Liver (tissue), 9 donors: Measurements from ENCODE around the gene PLTP. TPM values are rescaled to one million over a fixed set of nuclear protein-coding genes. Genes with fewer than 3 reads are reported as not detected.

Experiments used
- DNase-seq: peaks from one replicate; pipeline ENCODE4 v3.0.0-alpha.2; 2017; ENCODE audit warnings: low spot score
- H3K27ac ChIP-seq, 2 donors: one replicate each; pipeline ENCODE4 v1.7.0; 2013; ENCODE audit warnings: inconsistent platforms in 2 of 2, low read length in 2 of 2, control low read depth in 1 of 2, low read depth in 1 of 2, mild to moderate bottlenecking in 1 of 2
- H3K27me3 ChIP-seq, 4 donors: one replicate each; pipeline versions ENCODE4 v1.6.1 to v1.7.0; 2013; ENCODE audit warnings: low read length in 3 of 4, inconsistent platforms in 1 of 4, mild to moderate bottlenecking in 1 of 4, moderate library complexity in 1 of 4; ENCODE audit not compliant: control insufficient read depth in 4 of 4, insufficient read depth in 4 of 4
- H3K36me3 ChIP-seq, 4 donors: one replicate each; pipeline versions ENCODE4 v1.6.1 to v1.7.0; 2013; ENCODE audit warnings: low read length in 3 of 4, mild to moderate bottlenecking in 3 of 4, low read depth in 1 of 4, moderate library complexity in 1 of 4; ENCODE audit not compliant: control insufficient read depth in 4 of 4, insufficient read depth in 3 of 4
- H3K4me1 ChIP-seq, 4 donors: one replicate each; pipeline versions ENCODE4 v1.6.1 to v1.7.0; 2013; ENCODE audit warnings: low read length in 3 of 4, mild to moderate bottlenecking in 3 of 4, moderate library complexity in 1 of 4; ENCODE audit not compliant: control insufficient read depth in 4 of 4, insufficient read depth in 4 of 4
- H3K4me3 ChIP-seq, 3 donors: one replicate each; pipeline versions ENCODE4 v1.6.1 to v1.7.0; 2013; ENCODE audit warnings: low read length in 3 of 3, control low read depth in 1 of 3, low read depth in 1 of 3, mild to moderate bottlenecking in 1 of 3
- H3K9ac ChIP-seq, 2 donors: one replicate each; pipeline ENCODE4 v1.7.0; 2013; ENCODE audit warnings: low read length in 2 of 2, mild to moderate bottlenecking in 2 of 2, moderate library complexity in 2 of 2, control low read depth in 1 of 2, low read depth in 1 of 2
- H3K9me3 ChIP-seq, 4 donors: one replicate each; pipeline versions ENCODE4 v1.6.1 to v1.7.0; 2013; ENCODE audit warnings: low read length in 3 of 4; ENCODE audit not compliant: control insufficient read depth in 4 of 4
- EGR1 ChIP-seq, 2 donors: IDR thresholded peaks; 2 replicates each; pipeline ENCODE4 v1.6.1; 2016 to 2018; ENCODE audit warnings: antibody characterized with exemption in 2 of 2, low read depth in 2 of 2
- FOXA1 ChIP-seq: IDR thresholded peaks from 2 replicates; pipeline ENCODE4 v1.6.1; 2016; ENCODE audit warnings: antibody characterized with exemption
- FOXA2 ChIP-seq: IDR thresholded peaks from 2 replicates; pipeline ENCODE4 v1.6.1; 2016; ENCODE audit warnings: antibody characterized with exemption
- GABPA ChIP-seq, 2 donors: IDR thresholded peaks in 1 of 2; conservative IDR thresholded peaks in 1 of 2; 2 replicates each; pipeline ENCODE4 v1.6.1; 2016; ENCODE audit warnings: antibody characterized with exemption in 2 of 2, mild to moderate bottlenecking in 1 of 2, moderate library complexity in 1 of 2
- HNF4A ChIP-seq, 2 donors: conservative IDR thresholded peaks; 2 replicates each; pipeline ENCODE4 v1.6.1; 2016; ENCODE audit warnings: antibody characterized with exemption in 2 of 2, mild to moderate bottlenecking in 2 of 2
- HNF4G ChIP-seq: IDR thresholded peaks from 2 replicates; pipeline ENCODE4 v1.6.1; 2016; ENCODE audit warnings: antibody characterized with exemption
- JUND ChIP-seq, 2 donors: IDR thresholded peaks; 2 replicates each; pipeline ENCODE4 v1.6.1; 2016; ENCODE audit warnings: antibody characterized with exemption in 2 of 2
- NR2F2 ChIP-seq: IDR thresholded peaks from 2 replicates; pipeline ENCODE4 v1.6.1; 2016; ENCODE audit warnings: antibody characterized with exemption
- RAD21 ChIP-seq, 2 donors: IDR thresholded peaks; 2 replicates each; pipeline ENCODE4 v1.6.1; 2016; ENCODE audit warnings: antibody characterized with exemption in 2 of 2, mild to moderate bottlenecking in 2 of 2
- REST ChIP-seq: IDR thresholded peaks from 2 replicates; pipeline ENCODE4 v1.6.1; 2016; ENCODE audit warnings: antibody characterized with exemption, mild to moderate bottlenecking
- RXRA ChIP-seq, 2 donors: IDR thresholded peaks; 2 replicates each; pipeline ENCODE4 v1.6.1; 2017 to 2018; ENCODE audit warnings: antibody characterized with exemption in 2 of 2, mild to moderate bottlenecking in 1 of 2
- SP1 ChIP-seq: IDR thresholded peaks from 2 replicates; pipeline ENCODE4 v1.6.1; 2018; ENCODE audit warnings: antibody characterized with exemption, mild to moderate bottlenecking
- TAF1 ChIP-seq: conservative IDR thresholded peaks from 2 replicates; pipeline ENCODE4 v1.6.1; 2016; ENCODE audit warnings: antibody characterized with exemption, mild to moderate bottlenecking
- YY1 ChIP-seq: IDR thresholded peaks from 2 replicates; pipeline ENCODE4 v1.6.1; 2016; ENCODE audit warnings: antibody characterized with exemption, mild to moderate bottlenecking
- WGBS: extraction: QIAGEN DNeasy Blood & Tissue Kit; methylation state at CpG from one replicate; pipeline ENCODE4 v1.1.7; 2013; 5-methylcytosine and 5-hydroxymethylcytosine counted together
- polyA plus RNA-seq, 2 donors: library from polyadenylated mRNA; stranded (reverse) in 1 of 2; unstranded in 1 of 2; fragments of 200-250 nt in 1 of 2; fragments of >200 nt in 1 of 2; fragmentation: Nextera tagmentation in 1 of 2; extraction: Ambion mirVana in 1 of 2; gene quantifications; one replicate each; pipeline versions ENCODE4 v1.2.1 to v1.2.3, GENCODE V29; 2013 to 2015
- total RNA-seq, 2 donors: library from RNA; depleted of rRNA; stranded (reverse); fragments of >200 nt; gene quantifications; one replicate each; pipeline ENCODE4 v1.2.3, GENCODE V29; 2014
- TF ChIP-seq, protein P1 (sequence below): IDR thresholded peaks from 2 replicates; pipeline ENCODE4 v1.6.1; 2016; ENCODE audit warnings: antibody characterized with exemption
- TF ChIP-seq, protein P2 (sequence below): IDR thresholded peaks from 2 replicates; pipeline ENCODE4 v1.6.1; 2016; ENCODE audit warnings: antibody characterized with exemption
- TF ChIP-seq, protein P3 (sequence below): fragments of 150-350 bp; IDR thresholded peaks from 2 replicates; pipeline ENCODE4 v1.5.1; 2017; ENCODE audit warnings: improper control_type of control experiment, low read depth, low read length; ENCODE audit not compliant: missing input control
- TF ChIP-seq, protein P4 (sequence below): IDR thresholded peaks from 2 replicates; pipeline ENCODE4 v1.6.1; 2016; ENCODE audit warnings: antibody characterized with exemption
- donor health status: healthy.
- donor health status: healthy.
- donor health status: healthy.
- donor health status: healthy.
- donor health status: healthy.

The PLTP gene
- total and polyA plus RNA-seq, 4 donors, result 22.5 to 69.5 (median 60.7) TPM

DNA sequence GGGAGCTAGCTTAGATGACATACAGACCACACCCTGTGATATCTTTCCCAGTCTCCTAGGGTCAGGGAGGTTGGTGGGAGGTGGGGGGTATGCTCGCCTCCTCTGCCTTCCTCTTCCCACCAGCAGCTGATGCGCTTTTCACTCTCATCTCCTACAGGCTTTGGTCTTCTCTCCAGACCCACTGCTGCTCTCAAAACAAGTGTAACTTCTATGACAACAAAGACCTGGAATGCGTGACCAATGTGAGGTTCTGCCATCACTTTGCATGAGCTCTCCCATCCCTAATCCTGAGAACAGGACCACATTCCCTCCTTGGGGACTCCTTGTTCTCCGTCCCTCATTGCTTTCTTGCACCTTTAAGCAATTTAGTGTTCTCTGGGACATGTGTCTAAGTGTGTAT lies 18.1 kb downstream of the PLTP start:
- 94% methylated on average over 4 of the region's 4 CpGs for WGBS
- Histone ChIP-seq H3K9ac (no peak overlapping the region), H3K27me3 (no peaks in the 10 kb centered on the region), H3K4me1 (peaks cover 0 to 41% (median 33%) of the 10 kb centered on the region in 4 donors), H3K27ac (no peak overlapping the region), H3K4me3 (no peak overlapping the region), H3K36me3 (peaks cover 16 to 49% (median 22%) of the 10 kb centered on the region in 4 donors), H3K9me3 (no peaks in the 10 kb centered on the region)
- DNase-seq, result no peak
- TF ChIP-seq SP1 (no peak), HNF4G (no peak), FOXA2 (no peak), TAF1 (no peak), FOXA1 (no peak), HNF4A (conservative IDR thresholded peaks at IDR 0.05) (no peak)
- TF ChIP-seq, protein P1, sequence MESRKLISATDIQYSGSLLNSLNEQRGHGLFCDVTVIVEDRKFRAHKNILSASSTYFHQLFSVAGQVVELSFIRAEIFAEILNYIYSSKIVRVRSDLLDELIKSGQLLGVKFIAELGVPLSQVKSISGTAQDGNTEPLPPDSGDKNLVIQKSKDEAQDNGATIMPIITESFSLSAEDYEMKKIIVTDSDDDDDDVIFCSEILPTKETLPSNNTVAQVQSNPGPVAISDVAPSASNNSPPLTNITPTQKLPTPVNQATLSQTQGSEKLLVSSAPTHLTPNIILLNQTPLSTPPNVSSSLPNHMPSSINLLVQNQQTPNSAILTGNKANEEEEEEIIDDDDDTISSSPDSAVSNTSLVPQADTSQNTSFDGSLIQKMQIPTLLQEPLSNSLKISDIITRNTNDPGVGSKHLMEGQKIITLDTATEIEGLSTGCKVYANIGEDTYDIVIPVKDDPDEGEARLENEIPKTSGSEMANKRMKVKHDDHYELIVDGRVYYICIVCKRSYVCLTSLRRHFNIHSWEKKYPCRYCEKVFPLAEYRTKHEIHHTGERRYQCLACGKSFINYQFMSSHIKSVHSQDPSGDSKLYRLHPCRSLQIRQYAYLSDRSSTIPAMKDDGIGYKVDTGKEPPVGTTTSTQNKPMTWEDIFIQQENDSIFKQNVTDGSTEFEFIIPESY, result no peak
- TF ChIP-seq, protein P2, sequence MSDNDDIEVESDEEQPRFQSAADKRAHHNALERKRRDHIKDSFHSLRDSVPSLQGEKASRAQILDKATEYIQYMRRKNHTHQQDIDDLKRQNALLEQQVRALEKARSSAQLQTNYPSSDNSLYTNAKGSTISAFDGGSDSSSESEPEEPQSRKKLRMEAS, result no peak
- TF ChIP-seq, protein P3, sequence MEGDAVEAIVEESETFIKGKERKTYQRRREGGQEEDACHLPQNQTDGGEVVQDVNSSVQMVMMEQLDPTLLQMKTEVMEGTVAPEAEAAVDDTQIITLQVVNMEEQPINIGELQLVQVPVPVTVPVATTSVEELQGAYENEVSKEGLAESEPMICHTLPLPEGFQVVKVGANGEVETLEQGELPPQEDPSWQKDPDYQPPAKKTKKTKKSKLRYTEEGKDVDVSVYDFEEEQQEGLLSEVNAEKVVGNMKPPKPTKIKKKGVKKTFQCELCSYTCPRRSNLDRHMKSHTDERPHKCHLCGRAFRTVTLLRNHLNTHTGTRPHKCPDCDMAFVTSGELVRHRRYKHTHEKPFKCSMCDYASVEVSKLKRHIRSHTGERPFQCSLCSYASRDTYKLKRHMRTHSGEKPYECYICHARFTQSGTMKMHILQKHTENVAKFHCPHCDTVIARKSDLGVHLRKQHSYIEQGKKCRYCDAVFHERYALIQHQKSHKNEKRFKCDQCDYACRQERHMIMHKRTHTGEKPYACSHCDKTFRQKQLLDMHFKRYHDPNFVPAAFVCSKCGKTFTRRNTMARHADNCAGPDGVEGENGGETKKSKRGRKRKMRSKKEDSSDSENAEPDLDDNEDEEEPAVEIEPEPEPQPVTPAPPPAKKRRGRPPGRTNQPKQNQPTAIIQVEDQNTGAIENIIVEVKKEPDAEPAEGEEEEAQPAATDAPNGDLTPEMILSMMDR, result no peak

GRCh38 chr20:45892828-45893500 lies 19.0 kb downstream of the PLTP start:
- DNase-seq, result no peak
- Histone ChIP-seq H3K27me3 (no peaks in the 10 kb centered on the region), H3K9ac (no peak overlapping the region), H3K36me3 (peaks cover 12 to 41% (median 19%) of the 10 kb centered on the region in 4 donors), H3K4me1 (peaks cover 2 to 48% (median 39%) of the 10 kb centered on the region in 4 donors), H3K27ac (no peak overlapping the region), H3K4me3 (no peak overlapping the region), H3K9me3 (no peaks in the 10 kb centered on the region)
- WGBS, result 62% methylated on average over 4 of the region's 4 CpGs
- no peak for TF ChIP-seq JUND (IDR thresholded peaks at IDR 0.05)
- TF ChIP-seq, protein P4, sequence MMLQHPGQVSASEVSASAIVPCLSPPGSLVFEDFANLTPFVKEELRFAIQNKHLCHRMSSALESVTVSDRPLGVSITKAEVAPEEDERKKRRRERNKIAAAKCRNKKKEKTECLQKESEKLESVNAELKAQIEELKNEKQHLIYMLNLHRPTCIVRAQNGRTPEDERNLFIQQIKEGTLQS, result no peak
- no peak for TF ChIP-seq NR2F2
- TF ChIP-seq RXRA (IDR thresholded peaks at IDR 0.05), result no peak
- TF ChIP-seq YY1, result no peak
- TF ChIP-seq, protein P2, result no peak
- TF ChIP-seq EGR1 (IDR thresholded peaks at IDR 0.05; ENCODE audit: low read depth in 2 of 2), result no peak
- TF ChIP-seq REST, result no peak
- no peak for TF ChIP-seq GABPA (IDR thresholded peaks at IDR 0.05 in 1 of 2, conservative IDR thresholded peaks at IDR 0.05 in 1 of 2)
- TF ChIP-seq TAF1, result no peak
- no peak for TF ChIP-seq FOXA2
- TF ChIP-seq, protein P1, result no peak
- TF ChIP-seq RAD21 (IDR thresholded peaks at IDR 0.05), result no peak
- no peak for TF ChIP-seq HNF4A (conservative IDR thresholded peaks at IDR 0.05)
- no peak for TF ChIP-seq SP1
- TF ChIP-seq, protein P3, result no peak
- no peak for TF ChIP-seq FOXA1
- TF ChIP-seq HNF4G, result no peak
